Measurements from ENCODE around the gene AP1S2.
A peak's percentile ranks its signal among the peaks of the same experiment; 100 is the strongest.

The AP1S2 gene

DNA sequence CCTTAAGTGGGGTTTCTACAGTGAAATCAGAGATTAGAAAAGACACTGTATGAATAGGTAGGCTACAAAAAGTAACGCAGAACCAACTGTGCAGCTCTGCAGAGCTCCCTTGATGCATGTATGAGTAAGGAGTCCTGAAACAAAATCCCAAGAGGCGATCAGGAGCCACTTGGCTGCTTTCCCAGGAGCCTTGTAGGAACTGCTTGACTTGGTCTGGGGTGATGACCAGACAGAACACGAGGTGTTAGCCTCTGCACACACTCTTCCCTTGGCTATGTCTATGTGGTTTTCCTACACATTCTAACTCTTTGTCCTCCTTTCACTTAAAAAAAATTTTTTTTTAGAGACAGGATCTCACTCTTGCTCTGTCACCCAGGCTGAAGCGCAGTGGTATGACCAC lies 22.8 kb upstream of the AP1S2 start:
- peaks cover 3% of the 10 kb centered on the region; the same call in 1 of the 2 replicates for H3K4me1 ChIP-seq (ENCODE audit: control insufficient read depth, insufficient read depth, low read length)

DNA sequence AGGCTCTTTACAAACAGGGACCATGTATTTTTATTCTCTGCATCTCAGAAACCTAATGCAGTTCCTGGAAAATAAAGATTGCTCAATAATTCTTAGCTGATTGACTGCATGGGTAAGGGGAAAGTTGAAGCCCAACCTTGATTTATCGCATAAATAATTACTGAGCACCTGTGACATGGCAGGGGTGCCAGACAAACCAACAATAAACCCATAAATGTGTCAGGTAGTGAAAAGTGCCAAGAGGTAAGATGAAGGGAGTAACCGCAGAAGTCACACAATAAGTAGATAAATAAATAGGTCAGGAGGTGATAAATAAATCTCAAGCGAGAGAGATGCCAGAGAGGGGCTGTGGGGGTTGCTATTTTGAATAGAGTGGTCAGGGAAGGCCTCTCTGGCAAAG lies 20.1 kb upstream of the AP1S2 start:
- Histone ChIP-seq H3K9ac (ENCODE audit: low read length) (no peak overlapping the region), H3K4me1 (ENCODE audit: control insufficient read depth, insufficient read depth, low read length) (no peaks in the 10 kb centered on the region), H3K9me3 (ENCODE audit: control insufficient read depth, insufficient read depth, low read depth, low read length) (peaks cover 11% of the 10 kb centered on the region), H3K36me3 (ENCODE audit: control insufficient read depth, insufficient read depth, low read length) (no peaks in the 10 kb centered on the region; the same call in 1 of the 2 replicates), H3K27ac (ENCODE audit: low read depth, low read length) (no peak overlapping the region), H3K27me3 (ENCODE audit: control insufficient read depth, insufficient read depth, low read length) (no peaks in the 10 kb centered on the region), H3K4me3 (ENCODE audit: low read depth, low read length) (no peak overlapping the region)

More for the DNA sequence above, 22.8 kb upstream of the AP1S2 start:
- H3K9ac ChIP-seq (ENCODE audit: low read length), result no peak overlapping the region
- no peak overlapping the region for H3K27ac ChIP-seq (ENCODE audit: low read depth, low read length)
- H3K9me3 ChIP-seq (ENCODE audit: control insufficient read depth, insufficient read depth, low read depth, low read length), result peaks cover 15% of the 10 kb centered on the region
- H3K27me3 ChIP-seq (ENCODE audit: control insufficient read depth, insufficient read depth, low read length), result no peaks in the 10 kb centered on the region
- no peak overlapping the region for H3K4me3 ChIP-seq (ENCODE audit: low read depth, low read length)
- H3K36me3 ChIP-seq (ENCODE audit: control insufficient read depth, insufficient read depth, low read length), result no peaks in the 10 kb centered on the region; the same call in 1 of the 2 replicates

DNA sequence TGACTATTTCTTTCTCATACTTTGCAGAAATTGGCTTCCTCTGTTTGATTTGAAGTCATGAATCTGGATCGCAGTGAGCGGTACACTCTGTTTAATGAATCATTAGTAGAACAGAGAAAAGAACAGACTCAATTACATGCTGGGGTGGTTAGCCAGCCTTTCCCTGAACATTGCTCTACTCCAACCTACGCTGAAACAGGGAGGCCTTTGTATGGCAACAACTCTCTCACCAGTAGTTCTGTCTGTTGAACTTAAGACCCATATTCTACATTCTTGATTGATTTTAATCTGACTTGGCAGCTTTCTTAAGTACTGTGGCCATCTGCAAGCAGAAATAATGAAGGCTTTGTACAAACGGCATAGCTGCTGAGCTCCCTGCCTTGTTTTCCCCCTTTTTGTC lies 19.0 kb upstream of the AP1S2 start:
- H3K4me3 ChIP-seq (ENCODE audit: low read depth, low read length), result no peak overlapping the region
- no peaks in the 10 kb centered on the region for H3K27me3 ChIP-seq (ENCODE audit: control insufficient read depth, insufficient read depth, low read length)
- H3K9me3 ChIP-seq (ENCODE audit: control insufficient read depth, insufficient read depth, low read depth, low read length), result 0 out of 2 replicates have a peak, but pooled peaks cover under 1% of the 10 kb centered on the region
- H3K4me1 ChIP-seq (ENCODE audit: control insufficient read depth, insufficient read depth, low read length), result no peaks in the 10 kb centered on the region
- no peak overlapping the region for H3K27ac ChIP-seq (ENCODE audit: low read depth, low read length)
- H3K9ac ChIP-seq (ENCODE audit: low read length), result no peak overlapping the region
- H3K36me3 ChIP-seq (ENCODE audit: control insufficient read depth, insufficient read depth, low read length), result no peaks in the 10 kb centered on the region

DNA sequence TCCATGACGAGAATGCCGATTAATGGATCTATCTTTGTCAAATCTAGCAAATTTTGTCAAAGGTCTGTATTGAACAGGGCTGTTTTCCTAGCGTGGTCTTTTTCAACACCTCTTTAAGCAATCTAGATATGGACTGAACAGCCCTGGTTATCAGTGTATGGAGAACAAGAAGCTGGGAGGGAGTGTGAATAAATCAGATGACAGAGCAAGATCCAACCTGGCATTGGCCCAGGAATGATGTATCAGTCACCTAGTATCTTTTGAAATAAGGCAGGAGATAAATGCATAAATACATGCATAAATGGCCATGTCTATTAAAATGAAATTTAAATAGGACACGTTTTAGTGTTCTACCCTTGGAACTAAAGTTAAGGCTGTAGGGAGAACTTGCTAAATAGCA lies 15.7 kb upstream of the AP1S2 start:
- Histone ChIP-seq H3K9ac (ENCODE audit: low read length) (no peak overlapping the region), H3K27me3 (ENCODE audit: control insufficient read depth, insufficient read depth, low read length) (no peaks in the 10 kb centered on the region), H3K4me3 (ENCODE audit: low read depth, low read length) (no peak overlapping the region), H3K36me3 (ENCODE audit: control insufficient read depth, insufficient read depth, low read length) (no peaks in the 10 kb centered on the region), H3K9me3 (ENCODE audit: control insufficient read depth, insufficient read depth, low read depth, low read length) (no peaks in the 10 kb centered on the region), H3K27ac (ENCODE audit: low read depth, low read length) (no peak overlapping the region), H3K4me1 (ENCODE audit: control insufficient read depth, insufficient read depth, low read length) (peaks cover 10% of the 10 kb centered on the region; the same call in 1 of the 2 replicates)

DNA sequence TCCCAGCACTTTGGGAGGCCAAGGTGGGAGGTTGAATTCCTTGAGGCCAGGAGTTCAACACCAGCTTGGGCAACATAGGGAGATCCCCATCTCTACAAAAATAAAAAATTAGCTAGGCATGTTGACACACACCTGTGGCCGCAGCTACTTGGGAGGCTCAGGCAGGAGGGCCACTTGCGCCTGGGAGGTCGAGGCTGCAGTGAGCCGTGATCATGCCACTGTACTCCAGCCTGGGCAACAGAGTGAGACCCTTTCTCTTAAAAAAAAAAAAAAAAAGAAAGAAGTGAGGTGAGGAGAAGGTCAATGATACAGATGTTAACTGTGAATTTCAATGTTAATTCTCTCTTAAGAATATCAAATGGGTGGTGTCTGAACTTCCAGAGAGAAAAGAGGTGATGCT lies 15.1 kb upstream of the AP1S2 start:
- Histone ChIP-seq H3K27me3 (ENCODE audit: control insufficient read depth, insufficient read depth, low read length) (no peaks in the 10 kb centered on the region), H3K27ac (ENCODE audit: low read depth, low read length) (no peak overlapping the region), H3K4me1 (ENCODE audit: control insufficient read depth, insufficient read depth, low read length) (peaks cover 15% of the 10 kb centered on the region; the same call in 1 of the 2 replicates), H3K36me3 (ENCODE audit: control insufficient read depth, insufficient read depth, low read length) (no peaks in the 10 kb centered on the region), H3K9me3 (ENCODE audit: control insufficient read depth, insufficient read depth, low read depth, low read length) (no peaks in the 10 kb centered on the region), H3K4me3 (ENCODE audit: low read depth, low read length) (no peak overlapping the region), H3K9ac (ENCODE audit: low read length) (no peak overlapping the region)

DNA sequence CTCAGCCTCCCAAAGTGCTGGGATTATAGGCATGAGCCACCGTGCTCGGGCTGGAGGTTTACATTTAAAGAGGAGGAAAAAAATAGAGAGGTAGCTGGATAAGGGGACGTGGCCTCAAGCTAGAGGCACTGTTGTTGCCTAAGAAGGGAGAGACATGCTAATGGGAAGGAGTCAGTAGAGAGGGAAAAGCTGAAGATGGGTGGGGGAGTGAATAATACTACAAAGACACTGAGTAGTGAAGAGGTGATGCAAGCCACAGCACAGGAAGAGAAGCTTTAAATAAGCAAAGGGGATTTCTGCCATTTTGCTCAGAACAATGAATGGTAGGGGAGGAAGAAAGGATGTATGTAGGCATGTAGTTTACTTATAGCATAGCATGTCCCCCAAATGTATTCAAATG lies 11.5 kb upstream of the AP1S2 start:
- H3K9me3 ChIP-seq (ENCODE audit: control insufficient read depth, insufficient read depth, low read depth, low read length), result no peaks in the 10 kb centered on the region
- H3K27ac ChIP-seq (ENCODE audit: low read depth, low read length), result no peak overlapping the region
- H3K9ac ChIP-seq (ENCODE audit: low read length), result no peak overlapping the region
- no peaks in the 10 kb centered on the region for H3K27me3 ChIP-seq (ENCODE audit: control insufficient read depth, insufficient read depth, low read length)
- no peaks in the 10 kb centered on the region for H3K36me3 ChIP-seq (ENCODE audit: control insufficient read depth, insufficient read depth, low read length)
- H3K4me3 ChIP-seq (ENCODE audit: low read depth, low read length), result no peak overlapping the region
- H3K4me1 ChIP-seq (ENCODE audit: control insufficient read depth, insufficient read depth, low read length), result peaks cover 15% of the 10 kb centered on the region; the same call in 1 of the 2 replicates

DNA sequence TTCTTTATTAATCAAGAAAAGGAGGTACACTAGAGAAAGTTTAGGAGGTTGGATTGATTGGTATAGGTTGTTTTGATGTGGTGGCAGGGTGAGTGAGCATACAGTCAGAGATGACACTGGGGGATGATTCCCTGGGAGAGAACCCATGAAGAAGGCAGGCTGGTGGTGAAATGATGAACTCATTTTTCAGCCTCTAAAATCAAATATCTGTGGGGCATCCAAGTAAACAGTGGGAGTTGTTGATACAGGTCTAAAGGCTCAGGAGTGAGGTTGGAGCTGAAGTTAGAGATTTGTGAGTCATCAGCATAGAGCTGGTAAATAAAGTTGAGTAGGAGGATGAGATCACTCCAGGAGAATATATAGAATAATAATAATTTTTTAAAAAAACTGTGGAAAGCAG lies 10.0 kb upstream of the AP1S2 start:
- peaks cover 15% of the 10 kb centered on the region; the same call in 1 of the 2 replicates for H3K4me1 ChIP-seq (ENCODE audit: control insufficient read depth, insufficient read depth, low read length)
- no peaks in the 10 kb centered on the region for H3K27me3 ChIP-seq (ENCODE audit: control insufficient read depth, insufficient read depth, low read length)
- H3K36me3 ChIP-seq (ENCODE audit: control insufficient read depth, insufficient read depth, low read length), result no peaks in the 10 kb centered on the region
- no peak overlapping the region for H3K9ac ChIP-seq (ENCODE audit: low read length)
- no peak overlapping the region for H3K27ac ChIP-seq (ENCODE audit: low read depth, low read length)
- no peak overlapping the region for H3K4me3 ChIP-seq (ENCODE audit: low read depth, low read length)
- H3K9me3 ChIP-seq (ENCODE audit: control insufficient read depth, insufficient read depth, low read depth, low read length), result no peaks in the 10 kb centered on the region

DNA sequence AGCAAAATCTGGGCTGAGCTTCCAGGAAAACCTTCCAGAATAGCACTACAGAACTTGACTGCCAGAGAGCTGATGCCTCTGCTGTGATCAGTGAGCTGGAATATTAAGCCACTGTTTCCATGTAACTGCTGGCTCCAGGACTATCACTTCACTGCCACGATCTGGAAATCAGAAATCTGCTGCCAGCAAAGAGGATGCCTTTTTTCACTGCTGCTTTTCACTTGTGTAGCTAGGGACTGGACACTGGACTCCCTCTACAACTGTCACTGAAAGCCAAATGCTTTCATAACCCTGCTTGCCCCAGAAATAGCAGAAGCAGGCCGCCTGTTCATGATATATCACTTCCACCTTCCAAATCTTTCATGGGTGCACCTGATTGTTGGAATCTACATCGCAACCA lies 9.4 kb upstream of the AP1S2 start:
- H3K36me3 ChIP-seq (ENCODE audit: control insufficient read depth, insufficient read depth, low read length), result no peaks in the 10 kb centered on the region
- H3K27me3 ChIP-seq (ENCODE audit: control insufficient read depth, insufficient read depth, low read length), result no peaks in the 10 kb centered on the region
- no peak overlapping the region for H3K27ac ChIP-seq (ENCODE audit: low read depth, low read length)

DNA sequence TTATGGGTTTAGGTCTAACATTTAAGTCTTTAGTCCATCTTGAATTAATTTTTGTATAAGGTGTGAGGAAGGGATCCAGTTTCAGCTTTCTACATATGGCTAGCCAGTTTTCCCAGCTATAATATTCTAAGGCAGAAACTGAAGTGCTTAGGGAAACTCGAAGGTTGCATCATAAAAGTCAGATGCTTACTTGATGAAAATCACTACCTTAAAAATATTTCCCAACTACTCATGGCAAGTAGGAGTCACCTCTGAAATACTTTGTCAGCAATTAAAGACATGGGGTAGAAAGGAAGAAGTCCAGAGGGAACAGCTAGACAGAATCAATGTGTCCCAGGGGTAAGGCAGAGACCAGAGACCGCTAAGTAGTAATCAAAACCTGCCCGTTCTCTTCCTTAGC lies 6.3 kb upstream of the AP1S2 start:
- no peak overlapping the region for H3K27ac ChIP-seq (ENCODE audit: low read depth, low read length)
- H3K27me3 ChIP-seq (ENCODE audit: control insufficient read depth, insufficient read depth, low read length), result no peaks in the 10 kb centered on the region
- no peaks in the 10 kb centered on the region for H3K9me3 ChIP-seq (ENCODE audit: control insufficient read depth, insufficient read depth, low read depth, low read length)
- no peak overlapping the region for H3K9ac ChIP-seq (ENCODE audit: low read length)
- H3K4me1 ChIP-seq (ENCODE audit: control insufficient read depth, insufficient read depth, low read length), result peaks cover 20% of the 10 kb centered on the region
- H3K36me3 ChIP-seq (ENCODE audit: control insufficient read depth, insufficient read depth, low read length), result no peaks in the 10 kb centered on the region
- H3K4me3 ChIP-seq (ENCODE audit: low read depth, low read length), result no peak overlapping the region

More for the DNA sequence above, 9.4 kb upstream of the AP1S2 start:
- peaks cover 15% of the 10 kb centered on the region; the same call in 1 of the 2 replicates for H3K4me1 ChIP-seq (ENCODE audit: control insufficient read depth, insufficient read depth, low read length)
- no peak overlapping the region for H3K4me3 ChIP-seq (ENCODE audit: low read depth, low read length)
- H3K9ac ChIP-seq (ENCODE audit: low read length), result no peak overlapping the region
- no peaks in the 10 kb centered on the region for H3K9me3 ChIP-seq (ENCODE audit: control insufficient read depth, insufficient read depth, low read depth, low read length)

DNA sequence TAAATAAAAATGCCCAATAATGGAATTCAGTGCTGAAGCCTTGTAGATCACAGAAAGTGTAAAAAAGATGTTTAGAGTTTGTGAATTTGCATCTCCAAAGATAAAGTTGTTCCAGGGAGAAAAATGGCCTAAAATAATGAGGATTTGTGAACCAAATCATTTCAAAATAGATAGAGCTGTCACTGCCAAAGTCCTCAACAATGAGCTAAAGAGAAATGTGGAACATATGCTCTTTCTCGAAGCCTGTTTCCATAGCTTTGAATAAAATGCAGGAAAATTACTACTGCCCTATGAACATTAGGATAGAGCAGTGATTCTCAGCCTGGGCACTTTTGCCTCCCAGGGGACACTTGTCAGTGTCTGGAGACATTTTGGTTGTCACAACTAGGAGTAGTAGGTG lies 3.4 kb upstream of the AP1S2 start:
- no peaks in the 10 kb centered on the region for H3K27me3 ChIP-seq (ENCODE audit: control insufficient read depth, insufficient read depth, low read length)
- H3K4me3 ChIP-seq (ENCODE audit: low read depth, low read length), result no peak overlapping the region
- no peaks in the 10 kb centered on the region for H3K36me3 ChIP-seq (ENCODE audit: control insufficient read depth, insufficient read depth, low read length)
- H3K4me1 ChIP-seq (ENCODE audit: control insufficient read depth, insufficient read depth, low read length), result peaks cover 17% of the 10 kb centered on the region
- no peak overlapping the region for H3K27ac ChIP-seq (ENCODE audit: low read depth, low read length)
- no peak overlapping the region for H3K9ac ChIP-seq (ENCODE audit: low read length)
- no peaks in the 10 kb centered on the region for H3K9me3 ChIP-seq (ENCODE audit: control insufficient read depth, insufficient read depth, low read depth, low read length)

DNA sequence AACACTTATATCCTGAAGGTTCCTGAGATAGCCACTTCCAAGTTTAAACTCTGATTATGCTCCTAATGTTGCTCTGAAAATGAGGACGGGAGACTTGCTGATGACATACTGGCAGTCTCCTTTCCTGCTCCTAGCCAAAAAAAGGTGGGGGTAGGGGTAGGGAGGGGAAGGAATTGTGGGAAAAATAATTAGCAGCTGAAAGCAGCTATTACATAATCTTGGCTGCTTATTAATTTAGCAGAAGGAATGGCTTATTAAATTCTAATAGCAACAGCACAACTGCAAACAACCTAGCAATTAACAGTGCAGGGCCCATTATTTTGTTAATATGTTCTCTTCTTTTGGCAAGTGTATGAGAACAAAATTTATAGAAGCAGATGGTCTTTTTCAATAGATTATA lies 2.0 kb upstream of the AP1S2 start:
- Histone ChIP-seq H3K27me3 (ENCODE audit: control insufficient read depth, insufficient read depth, low read length) (no peaks in the 10 kb centered on the region), H3K36me3 (ENCODE audit: control insufficient read depth, insufficient read depth, low read length) (peaks cover 12% of the 10 kb centered on the region), H3K4me1 (ENCODE audit: control insufficient read depth, insufficient read depth, low read length) (peaks cover 21% of the 10 kb centered on the region), H3K9ac (ENCODE audit: low read length) (peak overlapping the region; percentile 29), H3K4me3 (ENCODE audit: low read depth, low read length) (peak overlapping the region; percentile 84), H3K9me3 (ENCODE audit: control insufficient read depth, insufficient read depth, low read depth, low read length) (no peaks in the 10 kb centered on the region), H3K27ac (ENCODE audit: low read depth, low read length) (0 out of 2 replicates have a peak overlapping the region, but pooled peaks have one; percentile 42)

DNA sequence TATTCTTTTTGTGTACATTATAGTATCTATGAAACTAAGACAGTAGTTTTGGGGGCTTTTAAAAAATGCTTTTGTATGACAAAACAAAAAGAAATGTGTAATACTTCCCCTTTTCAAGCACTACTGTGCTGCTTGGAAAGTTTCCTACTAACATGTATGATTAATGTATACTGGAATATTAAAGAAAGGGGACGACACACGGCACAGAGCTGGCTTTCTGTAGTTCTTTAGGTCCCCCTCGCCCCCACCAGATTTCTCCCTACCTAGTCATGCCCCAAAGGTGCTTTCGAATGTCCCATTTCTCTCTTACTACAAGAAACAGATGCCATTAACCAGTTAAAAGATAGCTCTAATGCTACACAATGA lies 1.6 kb upstream of the AP1S2 start:
- Histone ChIP-seq H3K9me3 (ENCODE audit: control insufficient read depth, insufficient read depth, low read depth, low read length) (no peaks in the 10 kb centered on the region), H3K27ac (ENCODE audit: low read depth, low read length) (0 out of 2 replicates have a peak overlapping the region, but pooled peaks have one; percentile 42), H3K36me3 (ENCODE audit: control insufficient read depth, insufficient read depth, low read length) (peaks cover 16% of the 10 kb centered on the region), H3K4me1 (ENCODE audit: control insufficient read depth, insufficient read depth, low read length) (peaks cover 21% of the 10 kb centered on the region), H3K4me3 (ENCODE audit: low read depth, low read length) (peak overlapping the region; percentile 84), H3K9ac (ENCODE audit: low read length) (peak overlapping the region; percentile 29), H3K27me3 (ENCODE audit: control insufficient read depth, insufficient read depth, low read length) (no peaks in the 10 kb centered on the region)
